ENCODE results near the gene IDH2. TPM values are rescaled to one million over a fixed set of nuclear protein-coding genes. Genes with fewer than 3 reads are reported as not detected.

Gene IDH2
- total and polyA plus RNA-seq, 2 of the 13 experiments (the other 11 are each of a cell fraction or from before 2014, with no cell fraction given), result 121 to 145 TPM

DNA sequence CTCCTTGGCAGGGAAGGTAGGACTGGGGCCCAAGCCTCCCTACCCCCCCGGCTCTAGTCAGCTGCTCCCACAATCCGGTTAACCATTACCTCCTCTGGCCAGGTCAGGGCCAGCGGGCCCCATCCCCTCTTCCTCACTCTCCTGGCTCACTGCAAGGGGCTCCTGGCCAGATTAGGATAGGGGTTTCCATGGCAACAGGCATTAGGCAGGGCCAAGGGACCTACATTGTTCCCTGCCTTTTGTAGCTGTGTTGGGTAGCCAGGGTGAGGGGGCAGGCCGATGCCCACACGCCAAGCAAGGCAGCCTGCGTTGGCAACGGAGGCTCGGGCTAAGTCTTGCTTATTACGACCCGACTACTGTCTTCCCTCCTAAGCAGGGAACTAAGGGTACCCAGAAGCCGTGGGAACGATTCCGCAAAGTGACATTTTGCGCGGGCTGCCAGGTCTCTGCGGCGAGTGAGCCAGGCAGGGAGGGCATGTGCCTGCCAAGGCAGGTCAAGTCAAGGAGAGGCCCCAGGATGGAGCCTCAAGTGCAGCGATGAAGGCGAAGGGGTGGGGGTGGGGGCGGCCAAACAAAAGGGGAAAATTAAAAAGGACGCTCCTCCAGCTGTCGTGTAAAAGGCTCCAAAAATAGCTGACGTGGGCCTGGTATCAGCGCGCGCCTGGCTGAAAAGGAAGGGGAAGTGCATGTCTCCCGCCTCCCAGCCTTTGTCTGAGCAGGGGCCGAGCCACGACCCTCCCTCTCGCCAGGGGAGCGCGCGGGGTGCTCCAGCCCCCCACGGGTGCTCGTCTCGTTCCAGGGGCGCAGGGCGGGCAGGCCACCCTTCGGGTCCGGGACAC lies 919 bp downstream of the IDH2 start (continued):
- TF ChIP-seq ARID4A (CRISPR knock-in tag; IDR thresholded peaks at IDR 0.05; ENCODE audit: borderline replicate concordance), result peak; percentile 17
- TF ChIP-seq, protein P1, sequence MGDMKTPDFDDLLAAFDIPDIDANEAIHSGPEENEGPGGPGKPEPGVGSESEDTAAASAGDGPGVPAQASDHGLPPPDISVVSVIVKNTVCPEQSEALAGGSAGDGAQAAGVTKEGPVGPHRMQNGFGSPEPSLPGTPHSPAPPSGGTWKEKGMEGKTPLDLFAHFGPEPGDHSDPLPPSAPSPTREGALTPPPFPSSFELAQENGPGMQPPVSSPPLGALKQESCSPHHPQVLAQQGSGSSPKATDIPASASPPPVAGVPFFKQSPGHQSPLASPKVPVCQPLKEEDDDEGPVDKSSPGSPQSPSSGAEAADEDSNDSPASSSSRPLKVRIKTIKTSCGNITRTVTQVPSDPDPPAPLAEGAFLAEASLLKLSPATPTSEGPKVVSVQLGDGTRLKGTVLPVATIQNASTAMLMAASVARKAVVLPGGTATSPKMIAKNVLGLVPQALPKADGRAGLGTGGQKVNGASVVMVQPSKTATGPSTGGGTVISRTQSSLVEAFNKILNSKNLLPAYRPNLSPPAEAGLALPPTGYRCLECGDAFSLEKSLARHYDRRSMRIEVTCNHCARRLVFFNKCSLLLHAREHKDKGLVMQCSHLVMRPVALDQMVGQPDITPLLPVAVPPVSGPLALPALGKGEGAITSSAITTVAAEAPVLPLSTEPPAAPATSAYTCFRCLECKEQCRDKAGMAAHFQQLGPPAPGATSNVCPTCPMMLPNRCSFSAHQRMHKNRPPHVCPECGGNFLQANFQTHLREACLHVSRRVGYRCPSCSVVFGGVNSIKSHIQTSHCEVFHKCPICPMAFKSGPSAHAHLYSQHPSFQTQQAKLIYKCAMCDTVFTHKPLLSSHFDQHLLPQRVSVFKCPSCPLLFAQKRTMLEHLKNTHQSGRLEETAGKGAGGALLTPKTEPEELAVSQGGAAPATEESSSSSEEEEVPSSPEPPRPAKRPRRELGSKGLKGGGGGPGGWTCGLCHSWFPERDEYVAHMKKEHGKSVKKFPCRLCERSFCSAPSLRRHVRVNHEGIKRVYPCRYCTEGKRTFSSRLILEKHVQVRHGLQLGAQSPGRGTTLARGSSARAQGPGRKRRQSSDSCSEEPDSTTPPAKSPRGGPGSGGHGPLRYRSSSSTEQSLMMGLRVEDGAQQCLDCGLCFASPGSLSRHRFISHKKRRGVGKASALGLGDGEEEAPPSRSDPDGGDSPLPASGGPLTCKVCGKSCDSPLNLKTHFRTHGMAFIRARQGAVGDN (CRISPR knock-in tag; IDR thresholded peaks at IDR 0.05), result peak; percentile 77
- TF ChIP-seq PATZ1 (CRISPR knock-in tag; IDR thresholded peaks at IDR 0.05), result peak; percentile 96
- TF ChIP-seq FOXA3 (CRISPR knock-in tag; IDR thresholded peaks at IDR 0.05), result 0 out of 2 replicates have a peak, but pooled peaks have one; percentile 8
- TF ChIP-seq, protein P2, sequence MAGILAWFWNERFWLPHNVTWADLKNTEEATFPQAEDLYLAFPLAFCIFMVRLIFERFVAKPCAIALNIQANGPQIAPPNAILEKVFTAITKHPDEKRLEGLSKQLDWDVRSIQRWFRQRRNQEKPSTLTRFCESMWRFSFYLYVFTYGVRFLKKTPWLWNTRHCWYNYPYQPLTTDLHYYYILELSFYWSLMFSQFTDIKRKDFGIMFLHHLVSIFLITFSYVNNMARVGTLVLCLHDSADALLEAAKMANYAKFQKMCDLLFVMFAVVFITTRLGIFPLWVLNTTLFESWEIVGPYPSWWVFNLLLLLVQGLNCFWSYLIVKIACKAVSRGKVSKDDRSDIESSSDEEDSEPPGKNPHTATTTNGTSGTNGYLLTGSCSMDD (CRISPR knock-in tag; IDR thresholded peaks at IDR 0.05), result no peak
- TF ChIP-seq, protein P3, sequence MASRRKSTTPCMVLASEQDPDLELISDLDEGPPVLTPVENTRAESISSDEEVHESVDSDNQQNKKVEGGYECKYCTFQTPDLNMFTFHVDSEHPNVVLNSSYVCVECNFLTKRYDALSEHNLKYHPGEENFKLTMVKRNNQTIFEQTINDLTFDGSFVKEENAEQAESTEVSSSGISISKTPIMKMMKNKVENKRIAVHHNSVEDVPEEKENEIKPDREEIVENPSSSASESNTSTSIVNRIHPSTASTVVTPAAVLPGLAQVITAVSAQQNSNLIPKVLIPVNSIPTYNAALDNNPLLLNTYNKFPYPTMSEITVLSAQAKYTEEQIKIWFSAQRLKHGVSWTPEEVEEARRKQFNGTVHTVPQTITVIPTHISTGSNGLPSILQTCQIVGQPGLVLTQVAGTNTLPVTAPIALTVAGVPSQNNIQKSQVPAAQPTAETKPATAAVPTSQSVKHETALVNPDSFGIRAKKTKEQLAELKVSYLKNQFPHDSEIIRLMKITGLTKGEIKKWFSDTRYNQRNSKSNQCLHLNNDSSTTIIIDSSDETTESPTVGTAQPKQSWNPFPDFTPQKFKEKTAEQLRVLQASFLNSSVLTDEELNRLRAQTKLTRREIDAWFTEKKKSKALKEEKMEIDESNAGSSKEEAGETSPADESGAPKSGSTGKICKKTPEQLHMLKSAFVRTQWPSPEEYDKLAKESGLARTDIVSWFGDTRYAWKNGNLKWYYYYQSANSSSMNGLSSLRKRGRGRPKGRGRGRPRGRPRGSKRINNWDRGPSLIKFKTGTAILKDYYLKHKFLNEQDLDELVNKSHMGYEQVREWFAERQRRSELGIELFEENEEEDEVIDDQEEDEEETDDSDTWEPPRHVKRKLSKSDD (CRISPR knock-in tag; IDR thresholded peaks at IDR 0.05; ENCODE audit: low read depth), result 0 out of 2 replicates have a peak, but pooled peaks have one; percentile 19
- TF ChIP-seq KDM2A (CRISPR knock-in tag; IDR thresholded peaks at IDR 0.05; ENCODE audit: borderline replicate concordance, low read depth), result peak; percentile 25; the same call in 1 of the 2 replicates
- no peak for TF ChIP-seq ZBTB8A (CRISPR knock-in tag; IDR thresholded peaks at IDR 0.05; ENCODE audit: borderline replicate concordance, low read depth)
- TF ChIP-seq ZNF777 (CRISPR knock-in tag; IDR thresholded peaks at IDR 0.05), result no peak
- peak; percentile 95 for TF ChIP-seq TFAP4 (IDR thresholded peaks at IDR 0.05; ENCODE audit: borderline replicate concordance, low read depth)
- peak; percentile 47 for TF ChIP-seq ZFX (CRISPR knock-in tag; IDR thresholded peaks at IDR 0.05; ENCODE audit: low read depth)
